Thoracic aorta (tissue), 2 donors: ENCODE results near the gene VPS50. TPM values are rescaled to one million over a fixed set of nuclear protein-coding genes. Genes with fewer than 3 reads are reported as not detected.

Experiments used
- ATAC-seq: fragments of 150-250 bp; one replicate; pipeline ENCODE4 v1.8.0; 2017; ENCODE audit warnings: low read depth; ENCODE audit not compliant: insufficient number of reproducible peaks, low FRiP score
- DNase-seq: peaks from one replicate; pipeline ENCODE4 v3.0.0-alpha.2; 2020; ENCODE audit warnings: low spot score
- H3K27ac ChIP-seq, 2 donors: fragments of 200-600 bp; sonication (generic); 1 replicate in 1 of 2; 2 replicates in 1 of 2; pipeline ENCODE4 v1.5.1; 2016; ENCODE audit warnings: mild to moderate bottlenecking in 2 of 2, moderate library complexity in 2 of 2
- H3K27me3 ChIP-seq: fragments of 200-600 bp; sonication (generic); replicated peaks from 2 replicates; pipeline ENCODE4 v1.6.0; 2016; ENCODE audit warnings: mild to moderate bottlenecking; ENCODE audit not compliant: insufficient read depth
- H3K36me3 ChIP-seq: fragments of 200-600 bp; sonication (generic); one replicate; pipeline ENCODE4 v1.5.1; 2016
- H3K4me1 ChIP-seq, 2 donors: fragments of 200-600 bp; sonication (generic); 1 replicate in 1 of 2; 2 replicates in 1 of 2; pipeline versions ENCODE4 v1.5.1 to v1.6.0; 2016; ENCODE audit warnings: low read depth in 2 of 2, mild to moderate bottlenecking in 1 of 2; ENCODE audit not compliant: control insufficient read depth in 1 of 2
- H3K4me3 ChIP-seq: fragments of 200-600 bp; sonication (generic); 2 replicates; pipeline ENCODE4 v1.5.1; 2016; ENCODE audit warnings: mild to moderate bottlenecking
- H3K9me3 ChIP-seq: fragments of 200-600 bp; sonication (generic); 2 replicates; pipeline ENCODE4 v1.5.1; 2016
- CTCF ChIP-seq: fragments of 200-600 bp; sonication (generic); IDR thresholded peaks from one replicate; pipeline ENCODE4 v1.5.1; 2019; ENCODE audit warnings: antibody characterized with exemption
- total RNA-seq, 2 donors: library from RNA; depleted of rRNA; stranded (reverse); fragments of >200 nt; gene quantifications; one replicate each; pipeline versions ENCODE4 v1.1.0 to v1.2.3, GENCODE V29; 2016

VPS50 gene
- total RNA-seq, 2 donors from 2014 or later, result 18.1 to 25.3 TPM

- Histone ChIP-seq H3K4me1 (no peaks in the 10 kb centered on the region), H3K4me3 (no peak overlapping the region), H3K36me3 (no peaks in the 10 kb centered on the region), H3K27me3 (no peaks in the 10 kb centered on the region), H3K27ac (no peak overlapping the region), H3K9me3 (no peaks in the 10 kb centered on the region)
- ATAC-seq, result no peak
- TF ChIP-seq CTCF, result no peak
- no peak for DNase-seq
Observed at GRCh38 chr7:93211228-93211818, 20.8 kb upstream of the VPS50 start.

- Histone ChIP-seq H3K9me3 (no peaks in the 10 kb centered on the region), H3K4me3 (no peak overlapping the region), H3K27me3 (no peaks in the 10 kb centered on the region), H3K27ac (no peak overlapping the region), H3K4me1 (no peaks in the 10 kb centered on the region), H3K36me3 (no peaks in the 10 kb centered on the region)
- no peak for ATAC-seq
- no peak for TF ChIP-seq CTCF
- no peak for DNase-seq
Observed at GRCh38 chr7:93212881-93213280, 19.3 kb upstream of the VPS50 start.

- no peaks in the 10 kb centered on the region for H3K9me3 ChIP-seq
- H3K4me1 ChIP-seq, result no peaks in the 10 kb centered on the region
- DNase-seq (no peak), ATAC-seq (no peak)
- no peak for TF ChIP-seq CTCF
- no peaks in the 10 kb centered on the region for H3K27me3 ChIP-seq
- no peaks in the 10 kb centered on the region for H3K36me3 ChIP-seq
- no peak overlapping the region for H3K27ac ChIP-seq
- no peak overlapping the region for H3K4me3 ChIP-seq
Observed at GRCh38 chr7:93218997-93219827, 13.0 kb upstream of the VPS50 start.

- Histone ChIP-seq H3K9me3 (no peaks in the 10 kb centered on the region), H3K36me3 (no peaks in the 10 kb centered on the region), H3K27me3 (no peaks in the 10 kb centered on the region), H3K4me3 (no peak overlapping the region), H3K27ac (no peak overlapping the region), H3K4me1 (no peaks in the 10 kb centered on the region)
- no peak for TF ChIP-seq CTCF
- ATAC-seq (no peak), DNase-seq (no peak)
Observed at GRCh38 chr7:93219868-93220267, 12.3 kb upstream of the VPS50 start.

- H3K9me3 ChIP-seq, result no peaks in the 10 kb centered on the region
- no peak for ATAC-seq
- peaks cover 0 to under 1% of the 10 kb centered on the region in 2 donors for H3K4me1 ChIP-seq
- H3K27me3 ChIP-seq, result no peaks in the 10 kb centered on the region
- no peaks in the 10 kb centered on the region for H3K36me3 ChIP-seq
- no peak for DNase-seq
- TF ChIP-seq CTCF, result no peak
- no peak within 1 kb of the TSS for H3K4me3 ChIP-seq
- H3K27ac ChIP-seq, result no peak within 1 kb of the TSS
Observed at GRCh38 chr7:93226310-93226709, 5.9 kb upstream of the VPS50 start, which contains the start of gene HEPACAM2. HEPACAM2 (minus strand) TSS chr7:93226469.
